HG03097 (cell line): Measurements from ENCODE around the gene SLC23A3.

Experiments used
- ATAC-seq: cut with Tn5 transposase; IDR thresholded peaks from one replicate; pipeline ENCODE4 v1.9.1; 2021; ENCODE audit not compliant: unreplicated experiment, low FRiP score

The SLC23A3 gene

GRCh38 chr2:219155054-219155644 lies 14.7 kb downstream of the SLC23A3 start:
- ATAC-seq = no peak

- no peak for ATAC-seq
Observed at GRCh38 chr2:219149667-219150066, 20.2 kb downstream of the SLC23A3 start.

GRCh38 chr2:219142329-219142728 lies 27.5 kb downstream of the SLC23A3 start:
- no peak for ATAC-seq

GRCh38 chr2:219140722-219141121 lies 29.1 kb downstream of the SLC23A3 start:
- no peak for ATAC-seq

- no peak for ATAC-seq
Observed at GRCh38 chr2:219133976-219134375, 35.9 kb downstream of the SLC23A3 start.

- no peak for ATAC-seq
Observed at GRCh38 chr2:219131744-219132143, 38.1 kb downstream of the SLC23A3 start.

GRCh38 chr2:219131327-219131726 lies 38.5 kb downstream of the SLC23A3 start:
- ATAC-seq = no peak

- ATAC-seq = no peak
Observed at GRCh38 chr2:219129589-219129988, 40.2 kb downstream of the SLC23A3 start.

- no peak for ATAC-seq
Observed at GRCh38 chr2:219128396-219128795, 41.4 kb downstream of the SLC23A3 start.

GRCh38 chr2:219127037-219127635 lies 42.7 kb downstream of the SLC23A3 start:
- ATAC-seq = no peak

GRCh38 chr2:219126555-219126954 lies 43.3 kb downstream of the SLC23A3 start:
- no peak for ATAC-seq

GRCh38 chr2:219125886-219126270 lies 44.0 kb downstream of the SLC23A3 start:
- ATAC-seq = no peak

- no peak for ATAC-seq
Observed at GRCh38 chr2:219125225-219125885, 44.5 kb downstream of the SLC23A3 start.

GRCh38 chr2:219124381-219125110 lies 45.3 kb downstream of the SLC23A3 start:
- ATAC-seq = no peak

GRCh38 chr2:219123356-219124135 lies 46.3 kb downstream of the SLC23A3 start:
- no peak for ATAC-seq

- ATAC-seq = no peak
Observed at GRCh38 chr2:219122202-219122980, 47.4 kb downstream of the SLC23A3 start.

GRCh38 chr2:219120082-219120481 lies 49.7 kb downstream of the SLC23A3 start:
- ATAC-seq = no peak

GRCh38 chr2:219119422-219120043 lies 50.3 kb downstream of the SLC23A3 start:
- no peak for ATAC-seq

GRCh38 chr2:219118504-219118903 lies 51.3 kb downstream of the SLC23A3 start:
- no peak for ATAC-seq
